Measurements from ENCODE around the gene FHDC1.

DNA sequence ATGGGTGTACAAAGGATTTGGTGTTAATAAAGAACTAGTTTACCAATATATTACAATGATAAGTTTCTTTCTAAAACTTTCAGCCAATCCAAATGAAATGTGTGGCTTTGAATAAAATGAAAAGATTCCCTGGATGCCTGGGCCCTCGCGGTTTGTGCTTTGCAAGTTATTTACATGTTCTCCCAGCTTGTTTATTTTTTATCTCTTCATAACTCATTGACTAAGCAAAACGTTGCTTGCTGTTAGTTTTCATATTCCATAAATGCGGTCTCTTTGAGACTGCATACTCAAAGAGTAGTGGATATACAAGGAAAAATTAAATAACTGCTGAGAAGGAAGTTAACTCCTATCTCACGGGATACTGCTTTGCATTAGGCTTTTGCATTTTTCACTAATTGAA is 26.0 kb downstream of the FHDC1 start:
- TF ChIP-seq, protein P1, sequence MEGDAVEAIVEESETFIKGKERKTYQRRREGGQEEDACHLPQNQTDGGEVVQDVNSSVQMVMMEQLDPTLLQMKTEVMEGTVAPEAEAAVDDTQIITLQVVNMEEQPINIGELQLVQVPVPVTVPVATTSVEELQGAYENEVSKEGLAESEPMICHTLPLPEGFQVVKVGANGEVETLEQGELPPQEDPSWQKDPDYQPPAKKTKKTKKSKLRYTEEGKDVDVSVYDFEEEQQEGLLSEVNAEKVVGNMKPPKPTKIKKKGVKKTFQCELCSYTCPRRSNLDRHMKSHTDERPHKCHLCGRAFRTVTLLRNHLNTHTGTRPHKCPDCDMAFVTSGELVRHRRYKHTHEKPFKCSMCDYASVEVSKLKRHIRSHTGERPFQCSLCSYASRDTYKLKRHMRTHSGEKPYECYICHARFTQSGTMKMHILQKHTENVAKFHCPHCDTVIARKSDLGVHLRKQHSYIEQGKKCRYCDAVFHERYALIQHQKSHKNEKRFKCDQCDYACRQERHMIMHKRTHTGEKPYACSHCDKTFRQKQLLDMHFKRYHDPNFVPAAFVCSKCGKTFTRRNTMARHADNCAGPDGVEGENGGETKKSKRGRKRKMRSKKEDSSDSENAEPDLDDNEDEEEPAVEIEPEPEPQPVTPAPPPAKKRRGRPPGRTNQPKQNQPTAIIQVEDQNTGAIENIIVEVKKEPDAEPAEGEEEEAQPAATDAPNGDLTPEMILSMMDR (IDR thresholded peaks at IDR 0.05) = no peak
- TF ChIP-seq EP300 (IDR thresholded peaks at IDR 0.05) = no peak
